ENCODE data around the gene ITGB1. TPM values are rescaled to one million over a fixed set of nuclear protein-coding genes. Genes with fewer than 3 reads are reported as not detected.
A peak's percentile ranks its signal among the peaks of the same experiment; 100 is the strongest.

The ITGB1 gene
- total RNA-seq, 1 experiment from 2014 or later: 223 TPM

GRCh38 chr10:32981760-32982159, 23.7 kb upstream of the ITGB1 start:
- TF ChIP-seq CTCF (conservative IDR thresholded peaks at IDR 0.05): no peak
- DNase-seq: no peak
- no peak overlapping the region for H2BK20ac ChIP-seq (ENCODE audit: low read depth, low read length, poor library complexity, severe bottlenecking)
- no peak overlapping the region for H3K27ac ChIP-seq (ENCODE audit: insufficient read length, low read depth, low read length)
- no peak overlapping the region for H2BK15ac ChIP-seq (ENCODE audit: low read depth, low read length)
- no peak overlapping the region for H2BK5ac ChIP-seq (ENCODE audit: insufficient read length, low read length)
- H3K27me3 Mint-ChIP-seq (ENCODE audit: low read depth): no peaks in the 10 kb centered on the region
- H4K8ac ChIP-seq (replicated peaks; ENCODE audit: insufficient read length, low read depth, low read length): no peak overlapping the region
- H3T11ph ChIP-seq (ENCODE audit: low read length): no peak overlapping the region
- H3K79me1 ChIP-seq (ENCODE audit: insufficient read depth, low read depth, low read length, poor library complexity, severe bottlenecking): no peaks in the 10 kb centered on the region
- peak overlapping the region in 1 of 3 experiments; percentile 52; a peak in 1 of 7 replicates for H3K27ac Mint-ChIP-seq
- H4K91ac ChIP-seq (ENCODE audit: insufficient read length, low read depth, low read length): no peak overlapping the region
- peaks cover 28 to 40% of the 10 kb centered on the region in 2 experiments for H3K4me1 Mint-ChIP-seq
- no peak overlapping the region for H3K14ac ChIP-seq (ENCODE audit: insufficient read depth, low read length)
- H3K4me2 ChIP-seq (ENCODE audit: insufficient read depth, insufficient read length, low read length): no peak overlapping the region
- no peak overlapping the region for H3K18ac ChIP-seq (ENCODE audit: insufficient read length, low read depth, low read length)
- H3K9ac ChIP-seq (ENCODE audit: extremely low read depth, insufficient read length, low read length): no peak overlapping the region
- no peak overlapping the region for H3K4ac ChIP-seq (ENCODE audit: low read depth, low read length)
- H2AFZ ChIP-seq (ENCODE audit: low read length): no peak overlapping the region
- H2AK5ac ChIP-seq (ENCODE audit: insufficient read length, low read length): no peak overlapping the region
- no peaks in the 10 kb centered on the region for H3K27me3 ChIP-seq (ENCODE audit: insufficient read depth, low read length)
- peaks cover 0 to 2% of the 10 kb centered on the region in 2 experiments; a peak in 1 of 5 replicates for H3K9me3 Mint-ChIP-seq
- H3K36me3 Mint-ChIP-seq (ENCODE audit: insufficient read depth in 1 of 3, low read depth in 3 of 3): no peaks in the 10 kb centered on the region
- H4K5ac ChIP-seq (ENCODE audit: insufficient read length, low read depth, low read length): no peak overlapping the region
- no peak overlapping the region for H3K23ac ChIP-seq (ENCODE audit: insufficient read length, low read depth, low read length)
- H3K9me3 ChIP-seq (ENCODE audit: control insufficient read depth, low read depth, low read length): no peaks in the 10 kb centered on the region
- no peaks in the 10 kb centered on the region for H3K23me2 ChIP-seq (ENCODE audit: insufficient read length, low read depth, low read length, poor library complexity, severe bottlenecking)
- no CpG with 5 or more reads among the region's 4 CpGs for WGBS (ENCODE audit: extremely low coverage, insufficient read length, low lambda C conversion rate)
- no peak overlapping the region for H3K56ac ChIP-seq (ENCODE audit: insufficient read length, low read depth, low read length)
- no peak overlapping the region for H2BK12ac ChIP-seq (ENCODE audit: insufficient read length, low read depth, low read length)
- H3K79me2 ChIP-seq (ENCODE audit: insufficient read depth, low read length): no peaks in the 10 kb centered on the region
- H3K4me1 ChIP-seq (ENCODE audit: insufficient read depth, low read length): no peaks in the 10 kb centered on the region
- H3K4me3 Mint-ChIP-seq: no peak overlapping the region
- no peak overlapping the region for H2BK120ac ChIP-seq (ENCODE audit: low read depth, low read length, poor library complexity, severe bottlenecking)
- H4K20me1 ChIP-seq (ENCODE audit: control insufficient read depth, insufficient read depth, insufficient read length): no peaks in the 10 kb centered on the region

Data from H9 (cell line).